GM15510 (cell line): ENCODE results near the gene C16orf90.

Experiments
- POLR2A ChIP-seq: IDR thresholded peaks from 3 replicates; pipeline ENCODE4 v1.6.1; 2011; ENCODE audit warnings: borderline replicate concordance; ENCODE audit not compliant: insufficient read length; ENCODE audit errors: extremely low read depth

C16orf90 gene

DNA sequence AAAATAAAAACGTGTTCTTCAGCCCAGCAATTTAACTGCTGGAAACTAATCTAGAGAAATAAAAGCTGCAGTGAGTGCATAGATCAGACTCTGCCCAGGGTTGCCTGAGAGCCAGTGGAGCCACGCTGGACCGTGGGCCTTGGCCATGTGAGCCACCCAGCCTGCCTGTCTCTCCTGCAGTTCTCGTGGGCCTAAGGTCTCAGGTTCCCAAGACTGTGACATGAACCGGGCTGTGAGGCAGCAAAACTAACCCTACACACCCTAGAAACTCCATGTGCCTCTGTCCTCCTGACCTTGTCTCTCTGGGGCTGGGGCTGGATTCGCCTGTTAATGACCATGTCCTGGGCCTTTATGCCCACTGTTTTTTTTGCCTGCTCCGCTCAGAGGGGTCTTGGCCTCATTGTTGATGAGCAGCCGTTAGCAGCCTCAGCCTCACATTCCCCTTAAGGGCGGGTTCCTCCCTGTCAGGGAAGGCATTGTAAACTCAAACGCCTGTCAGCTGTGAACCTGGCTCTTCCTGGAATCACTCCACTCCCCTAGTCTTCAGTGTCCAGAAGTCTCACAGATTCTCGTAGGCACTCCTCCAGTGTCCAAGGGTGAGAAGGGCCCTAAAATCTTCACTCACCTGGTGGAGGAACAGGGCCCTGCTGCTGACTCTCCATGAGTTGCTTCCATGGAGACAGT, 16.9 kb downstream of the C16orf90 start:
- no peak for TF ChIP-seq POLR2A

DNA sequence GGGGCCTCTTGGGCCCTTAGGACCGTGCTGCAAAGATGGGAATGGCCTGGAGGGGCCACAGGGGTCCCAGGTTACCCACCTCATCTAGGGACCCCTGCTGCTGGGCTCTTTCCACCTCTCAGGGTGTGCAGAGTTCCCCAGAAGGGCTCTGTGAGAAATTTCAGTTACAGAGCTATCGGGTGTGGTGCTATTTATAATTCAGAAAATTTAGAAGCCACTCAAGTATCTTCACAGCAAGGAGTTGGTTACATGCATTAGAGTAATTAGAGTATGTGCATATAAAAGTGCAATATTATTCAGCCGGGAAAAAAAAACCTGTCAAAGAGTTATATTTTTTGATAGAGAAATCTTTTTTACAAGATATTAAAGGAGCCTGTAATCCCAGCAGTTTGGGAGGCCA, 18.9 kb downstream of the C16orf90 start:
- no peak for TF ChIP-seq POLR2A

DNA sequence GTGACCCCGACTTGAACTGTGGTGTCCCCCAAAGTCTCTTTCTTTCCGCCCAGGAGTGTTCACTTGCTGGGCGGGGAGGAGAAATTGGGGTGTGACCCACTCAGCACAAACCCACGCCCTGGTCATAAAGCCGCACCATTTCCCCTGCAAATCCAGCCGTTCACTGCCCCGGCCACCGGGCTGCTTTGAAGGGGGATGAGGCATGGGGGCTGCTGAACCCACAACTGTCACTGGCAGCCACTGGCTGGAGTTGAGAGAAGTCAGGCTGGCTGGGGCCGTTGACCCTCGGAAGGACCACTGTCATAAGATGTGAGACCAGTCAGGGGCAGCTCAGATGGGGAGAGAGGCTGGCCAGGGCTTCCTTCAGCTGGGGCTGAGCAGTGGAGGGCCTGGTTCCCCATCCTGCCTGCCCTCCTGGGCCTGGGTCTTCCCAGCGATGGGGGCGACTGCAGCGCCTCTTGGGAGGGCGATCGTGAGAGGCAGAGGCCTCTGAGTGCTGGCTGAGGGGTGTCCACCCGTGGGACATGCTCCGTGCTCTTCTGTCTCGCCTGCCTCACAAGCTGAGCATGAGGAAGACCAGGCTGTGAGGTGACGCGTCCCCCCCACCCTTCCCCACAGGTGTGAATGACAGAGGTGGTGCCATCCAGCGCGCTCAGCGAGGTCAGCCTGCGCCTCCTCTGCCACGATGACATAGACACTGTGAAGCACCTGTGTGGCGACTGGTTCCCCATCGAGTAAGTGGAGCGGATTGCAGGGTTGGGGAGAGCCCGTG, 19.5 kb downstream of the C16orf90 start:
- no peak for TF ChIP-seq POLR2A

DNA sequence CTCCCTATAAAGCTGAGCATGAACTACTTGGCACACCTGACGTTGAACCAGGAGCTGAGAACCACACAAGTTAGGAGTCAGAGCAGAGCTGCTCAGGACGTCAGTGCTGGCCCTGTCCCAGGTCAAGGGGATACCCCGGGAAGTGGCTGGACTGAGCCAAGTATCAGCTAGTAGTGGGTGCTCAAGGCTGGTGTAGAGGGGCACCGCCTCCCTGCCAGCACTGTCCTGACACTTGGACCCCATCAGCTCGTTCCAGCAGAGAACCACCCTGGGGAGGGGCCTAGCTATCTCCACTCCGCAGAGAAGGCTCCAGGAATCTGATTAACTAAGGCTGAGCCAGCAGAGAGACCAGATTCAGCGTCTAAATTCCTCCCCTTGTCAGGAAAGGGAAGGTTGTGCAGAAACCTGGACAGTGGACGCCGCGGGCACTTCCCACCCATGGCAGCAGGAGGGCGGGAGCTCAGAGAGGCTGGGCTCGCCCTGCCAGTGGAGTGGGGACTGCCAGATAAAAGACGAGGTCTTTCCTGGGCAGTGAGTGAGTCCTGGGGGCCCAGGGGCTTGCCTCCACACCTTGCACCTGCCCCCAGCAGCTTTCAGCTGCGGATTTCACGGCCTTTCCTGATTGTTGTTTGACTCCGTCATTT, 21.0 kb downstream of the C16orf90 start:
- TF ChIP-seq POLR2A: no peak

DNA sequence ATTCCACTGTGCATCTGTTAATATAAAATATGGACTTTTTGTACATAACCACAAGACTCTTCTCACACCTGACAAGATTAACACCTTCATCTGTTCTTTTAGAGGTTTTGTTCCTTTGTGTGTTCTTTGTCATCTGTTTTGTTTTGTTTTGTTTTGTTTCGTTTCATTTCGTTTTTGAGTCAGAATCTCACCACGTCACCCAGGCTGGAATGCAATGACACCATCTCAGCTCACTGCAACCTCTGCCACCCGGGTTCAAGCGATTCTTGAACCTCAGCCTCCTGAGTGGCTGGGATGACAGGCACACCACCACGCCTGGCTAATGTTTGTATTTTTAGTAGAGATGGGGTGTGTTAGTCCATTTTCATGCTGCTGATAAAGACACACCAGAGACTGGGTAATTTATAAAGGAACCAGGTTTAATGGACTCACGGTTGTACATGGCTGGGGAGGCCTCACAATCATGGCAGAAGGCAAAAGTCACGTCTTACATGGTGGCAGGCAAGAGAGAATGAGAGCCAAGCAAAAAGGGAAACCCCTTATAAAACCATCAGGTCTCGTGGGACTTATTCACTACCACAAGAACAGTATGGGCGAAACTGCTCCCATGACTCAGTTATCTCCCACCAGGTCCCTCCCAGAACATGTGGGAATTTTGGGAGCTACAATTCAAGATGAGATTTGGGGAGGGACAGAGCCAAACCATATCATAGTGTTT, 22.3 kb downstream of the C16orf90 start:
- no peak for TF ChIP-seq POLR2A

DNA sequence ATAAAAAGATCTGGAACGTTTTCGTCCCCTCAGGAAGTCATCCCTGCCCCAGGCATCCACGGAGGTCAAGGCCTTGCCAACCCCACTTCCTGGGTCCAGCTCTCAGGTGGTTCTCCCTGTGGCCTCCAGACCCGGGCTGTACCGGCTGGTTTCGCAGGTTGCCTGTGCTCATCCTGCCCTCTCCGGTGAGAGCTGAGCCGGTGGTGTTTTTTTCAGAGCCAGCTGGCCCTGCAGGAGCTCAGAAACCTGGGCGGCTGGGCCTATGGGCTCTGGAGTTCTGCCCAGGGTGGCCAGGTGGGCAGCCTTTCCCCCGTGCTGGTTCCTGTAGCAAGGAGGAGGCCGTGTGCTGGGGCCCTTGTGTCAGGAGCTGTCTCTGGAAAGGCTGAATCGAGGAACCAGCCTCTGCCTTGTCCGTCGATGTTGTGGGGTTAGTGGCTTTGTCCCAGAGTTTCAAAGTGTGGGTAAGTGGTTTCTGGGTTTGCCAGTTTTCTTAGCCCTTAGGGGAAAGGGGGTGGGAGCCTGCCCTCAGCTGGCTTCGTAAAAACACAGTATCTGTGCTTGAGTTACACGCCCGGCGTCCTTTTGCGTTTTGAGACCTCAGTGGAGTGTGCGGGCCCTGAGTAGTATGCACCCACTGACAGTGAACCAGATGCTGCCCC, 23.6 kb downstream of the C16orf90 start:
- no peak for TF ChIP-seq POLR2A

DNA sequence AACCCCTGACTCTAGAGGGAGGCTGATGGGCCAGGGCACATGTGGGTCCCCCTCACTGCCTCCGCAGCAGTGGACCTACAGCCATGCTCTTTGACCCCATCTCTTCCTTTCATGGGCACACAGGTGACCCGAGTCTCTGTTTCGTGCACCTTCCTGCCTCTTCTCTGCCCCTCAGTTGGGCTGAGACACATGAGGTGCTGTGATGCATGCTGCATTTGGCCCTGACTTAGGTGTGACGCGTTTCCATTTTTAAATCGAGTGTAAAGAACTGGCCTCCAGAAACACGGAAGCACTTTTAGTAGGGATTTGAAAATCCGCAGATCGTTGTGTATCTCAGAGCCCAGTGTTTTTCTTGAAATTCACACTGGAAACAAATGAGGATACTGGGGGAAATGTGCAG, 24.6 kb downstream of the C16orf90 start:
- TF ChIP-seq POLR2A: no peak

DNA sequence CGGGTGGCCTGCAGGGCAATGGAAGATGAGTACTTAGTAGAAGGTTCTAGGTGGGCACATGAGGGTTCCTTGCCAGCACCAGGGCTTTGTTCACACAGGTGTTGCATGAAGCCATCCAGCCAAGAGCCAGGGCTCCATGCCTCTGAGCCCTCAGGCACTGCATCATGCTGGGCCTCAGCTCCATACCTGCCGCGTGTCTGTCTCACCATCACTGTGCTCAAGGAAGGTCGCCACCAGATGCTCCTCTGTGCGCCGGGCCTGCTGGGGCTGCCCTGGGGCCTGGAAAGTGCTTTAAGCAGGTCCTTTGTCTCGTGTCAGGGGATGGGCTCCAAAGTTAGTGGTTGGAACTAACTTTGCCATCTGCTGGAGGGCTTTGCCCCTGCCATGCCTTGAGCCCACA, 25.6 kb downstream of the C16orf90 start:
- TF ChIP-seq POLR2A: no peak

DNA sequence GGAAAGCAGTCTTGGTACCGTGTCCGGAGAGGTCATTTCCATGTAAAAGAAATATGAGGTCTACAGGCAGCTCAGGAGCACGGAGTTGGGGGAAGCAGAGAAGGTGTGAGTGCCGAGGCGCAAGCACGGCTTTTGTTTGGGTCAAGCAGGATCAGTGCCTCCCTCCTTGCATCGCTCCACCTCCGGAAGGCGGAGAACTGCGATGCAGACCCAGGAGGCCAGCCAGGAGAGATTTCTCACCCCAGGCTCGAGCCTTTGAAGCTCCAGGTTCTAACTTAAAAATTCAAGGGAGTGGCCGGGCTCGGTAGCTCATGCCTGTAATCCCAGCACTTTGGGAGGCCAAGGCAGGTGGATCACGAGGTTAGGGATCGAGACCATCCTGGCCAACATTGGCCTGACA, 26.8 kb downstream of the C16orf90 start:
- no peak for TF ChIP-seq POLR2A

DNA sequence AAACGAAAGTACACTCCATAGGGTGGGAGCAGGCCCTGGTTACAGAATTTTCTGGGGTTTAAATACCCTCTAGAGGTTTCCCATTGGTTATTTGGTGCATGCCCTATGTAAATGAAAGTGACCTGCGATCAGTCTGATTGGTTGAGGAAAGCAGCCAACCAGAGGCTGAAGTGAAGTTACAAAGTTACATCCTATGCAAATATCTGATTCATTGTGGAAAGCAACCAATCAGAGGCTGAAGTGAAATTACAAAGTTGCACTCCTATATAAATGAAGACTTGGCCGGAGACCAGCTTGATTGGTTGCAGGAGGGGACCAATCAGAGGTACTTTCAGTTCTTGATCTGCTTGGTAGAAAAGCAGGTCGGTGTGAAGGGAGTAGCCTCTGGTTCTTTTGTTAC, 27.4 kb downstream of the C16orf90 start:
- TF ChIP-seq POLR2A: no peak

DNA sequence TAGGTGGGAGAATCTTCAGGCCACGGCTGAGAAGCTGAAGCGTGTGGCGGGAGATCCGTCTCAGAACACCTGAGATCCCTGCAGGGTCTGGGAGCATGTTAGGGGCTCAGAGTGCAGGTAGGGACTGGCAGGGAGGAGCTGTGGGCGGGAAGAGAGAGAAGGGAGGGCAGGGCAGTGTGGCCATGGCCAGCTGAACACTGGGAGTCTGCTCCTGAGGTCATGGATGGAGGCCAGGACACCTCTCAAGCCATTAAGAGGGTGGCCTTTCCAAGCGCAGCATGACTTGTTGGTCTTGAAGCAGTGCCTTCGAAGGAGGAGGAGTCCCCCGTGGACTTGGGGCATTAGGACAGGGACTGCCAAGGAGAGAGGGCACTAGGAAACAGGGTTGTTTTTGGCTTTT, 28.1 kb downstream of the C16orf90 start:
- TF ChIP-seq POLR2A: no peak

DNA sequence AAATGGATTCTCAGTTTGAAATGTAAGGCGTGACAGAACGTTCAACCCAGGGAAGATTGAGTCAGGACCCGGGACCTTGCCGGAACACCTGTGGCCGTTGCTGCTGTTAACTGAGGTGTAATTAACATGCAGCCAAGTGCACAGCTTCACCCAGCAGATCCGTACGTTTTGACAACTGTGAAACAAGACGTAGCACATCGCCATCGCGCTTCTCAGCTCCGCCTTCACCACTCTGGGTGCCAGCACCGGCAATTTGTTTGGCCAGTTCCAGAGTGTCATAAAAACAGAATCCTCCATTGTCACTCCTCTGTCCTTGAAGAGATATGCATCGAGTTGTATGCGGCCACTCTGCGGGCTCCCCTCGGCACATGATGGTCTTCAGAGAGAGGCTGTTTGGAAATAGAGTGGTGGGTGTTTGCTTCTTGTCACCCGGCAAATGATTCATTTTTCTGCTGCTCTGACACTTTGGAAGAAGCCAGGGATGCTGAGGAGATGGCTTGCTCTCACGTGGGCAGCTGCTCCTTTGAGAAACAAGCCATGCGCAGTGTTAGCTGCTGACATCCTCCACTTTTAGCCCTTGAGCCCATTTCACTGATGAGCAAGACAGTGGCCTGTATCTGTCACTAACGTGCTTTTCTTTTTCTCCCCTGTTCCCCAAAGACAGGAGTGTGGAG, 29.2 kb downstream of the C16orf90 start:
- TF ChIP-seq POLR2A: no peak

DNA sequence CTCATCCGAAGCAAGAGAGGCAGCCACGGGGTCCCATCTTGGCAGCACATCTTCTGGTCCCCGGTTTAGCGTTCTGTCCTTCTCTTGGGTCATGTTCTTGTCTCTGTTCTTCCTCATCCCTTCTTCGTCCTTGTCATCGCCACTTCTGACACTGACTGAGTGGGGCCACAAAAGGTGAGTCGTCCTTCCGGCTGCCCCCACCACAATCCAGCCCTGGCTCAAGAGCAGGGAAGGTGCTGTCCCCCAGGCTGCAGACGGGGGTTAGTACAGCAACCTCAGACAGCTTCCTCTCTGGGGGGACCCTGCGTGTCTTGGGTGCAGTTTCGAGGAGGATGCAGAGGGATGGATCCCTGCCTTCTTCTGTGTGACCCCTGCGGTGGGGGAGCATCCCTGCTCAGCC, 30.0 kb downstream of the C16orf90 start:
- TF ChIP-seq POLR2A: no peak

DNA sequence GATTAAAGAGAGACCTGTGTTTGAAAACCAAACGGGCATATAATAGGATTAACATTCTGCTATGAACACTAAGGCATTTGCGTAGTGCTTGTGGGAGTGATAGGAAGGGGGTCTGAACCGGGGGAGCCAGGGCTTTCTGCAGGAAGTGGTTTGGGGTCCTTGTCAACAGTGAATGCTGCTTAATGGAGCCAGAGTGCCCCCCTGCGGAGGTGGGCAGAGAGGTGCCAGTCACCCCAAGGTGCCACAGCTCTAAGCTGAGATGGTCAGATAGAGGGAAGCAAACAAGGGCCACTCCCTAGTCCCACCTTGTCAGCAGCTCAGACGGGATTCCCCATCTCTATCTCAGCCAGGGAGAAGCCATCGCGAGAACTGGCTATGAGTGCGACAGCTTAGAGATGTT, 34.1 kb downstream of the C16orf90 start:
- no peak for TF ChIP-seq POLR2A
